HepG2 (cell line): ENCODE measurements around the gene MOV10L1. TPM values are rescaled to one million over a fixed set of nuclear protein-coding genes. Genes with fewer than 3 reads are reported as not detected.

Experiments used
- ATAC-seq: fragments of 200-7000 bp; cut with Tn5 transposase; 3 replicates; pipeline ENCODE4 v1.9.1; 2020; ENCODE audit warnings: mild to moderate bottlenecking, moderate library complexity
- BruUV-seq: library from RNA; stranded (reverse); fragments of 400-500 nt; replicated peaks from 2 replicates; lab custom pipeline; 2021; lab: Mats Ljungman, UMichigan
- CTCF ChIA-PET: fragments of 300-600 bp; formaldehyde crosslinking; extraction: SDS; loops from one replicate; lab custom pipeline; 2021; ENCODE audit warnings: low total read pairs, inconsistent platforms, low intra/inter-chr PET ratio; lab: Yijun Ruan, JAX
- POLR2A ChIA-PET: fragments of 350-600 bp; sonication (Branson Sonifier 250); formaldehyde crosslinking; loops from one replicate; lab custom pipeline; 2020; ENCODE audit warnings: antibody characterized with exemption, inconsistent platforms; lab: Yijun Ruan, JAX
- DNase-seq: peaks from one replicate; pipeline ENCODE4 v3.0.0-alpha.2; 2015; ENCODE audit warnings: low spot score
- FAIRE-seq: peaks from 3 replicates; lab custom pipeline; 2011; peaks lifted over from hg19 to GRCh38; lab: Jason Lieb, UNC
- H2AFZ ChIP-seq: one replicate; pipeline ENCODE4 v1.6.1; 2011; ENCODE audit warnings: low read length, inconsistent platforms
- H3K27ac ChIP-seq: fragments of 300-600 bp; 3 replicates; pipeline ENCODE4 v1.8.0; 2011; ENCODE audit warnings: mixed run types, mild to moderate bottlenecking, mixed read lengths, low read length, inconsistent platforms; ENCODE audit not compliant: insufficient read depth; ENCODE audit errors: extremely low read length
- H3K27me3 ChIP-seq, 2 experiments: fragments of 200-600 bp in 1 of 2; 2 replicates in 1 of 2; 3 replicates in 1 of 2; pipeline versions ENCODE4 v1.6.0 to v1.8.0; 2011; ENCODE audit warnings: low read length in 2 of 2, mild to moderate bottlenecking in 2 of 2, moderate library complexity in 2 of 2, inconsistent platforms in 1 of 2; ENCODE audit not compliant: insufficient read depth in 2 of 2, control insufficient read depth in 1 of 2
- H3K36me3 ChIP-seq, 2 experiments: fragments of 200-600 bp in 1 of 2; replicated peaks in 1 of 2; 2 replicates in 1 of 2; 3 replicates in 1 of 2; pipeline versions ENCODE4 v1.5.1 to v1.8.0; 2011; ENCODE audit warnings: low read length in 2 of 2, inconsistent platforms in 1 of 2; ENCODE audit not compliant: insufficient read depth in 2 of 2, control insufficient read depth in 1 of 2
- H3K4me1 ChIP-seq: 2 replicates; pipeline ENCODE4 v1.5.1; 2012; ENCODE audit warnings: low read length, inconsistent platforms; ENCODE audit not compliant: insufficient read depth
- H3K4me2 ChIP-seq: 2 replicates; pipeline ENCODE4 v1.6.0; 2011; ENCODE audit warnings: low read depth, low read length, inconsistent platforms
- H3K4me3 ChIP-seq, 3 experiments: fragments of 200-600 bp in 1 of 3; sonication (generic), shearing (Covaris generic) in 1 of 3; replicated peaks in 1 of 3; 2 replicates each; pipeline ENCODE4 v1.5.1; 2011 to 2016; ENCODE audit warnings: low read length in 3 of 3, inconsistent platforms in 2 of 3, low read depth in 2 of 3, mild to moderate bottlenecking in 2 of 3, control low read depth in 1 of 3, mixed read lengths in 1 of 3; ENCODE audit not compliant: insufficient read depth in 1 of 3
- H3K79me2 ChIP-seq: one replicate; pipeline ENCODE4 v1.6.1; 2011; ENCODE audit warnings: low read length, inconsistent platforms; ENCODE audit not compliant: insufficient read depth
- H3K9ac ChIP-seq: 2 replicates; pipeline ENCODE4 v1.6.0; 2011; ENCODE audit warnings: mild to moderate bottlenecking, low read depth, low read length, inconsistent platforms; ENCODE audit not compliant: insufficient read depth
- H3K9me3 ChIP-seq: 2 replicates; pipeline ENCODE4 v1.5.1; 2012; ENCODE audit warnings: mild to moderate bottlenecking, low read length
- H4K20me1 ChIP-seq: 2 replicates; pipeline ENCODE4 v1.6.0; 2011; ENCODE audit warnings: inconsistent platforms, mild to moderate bottlenecking, low read length, moderate library complexity; ENCODE audit not compliant: insufficient read depth
- CEBPG ChIP-seq: IDR thresholded peaks from 2 replicates; pipeline ENCODE4 v1.6.1; 2016
- MTF2 ChIP-seq: sonication (generic); formaldehyde crosslinking; IDR thresholded peaks from 2 replicates; pipeline ENCODE4 v1.5.0; 2020; ENCODE audit warnings: missing genetic modification reagents, borderline replicate concordance
- SALL1 ChIP-seq: sonication (generic); formaldehyde crosslinking; IDR thresholded peaks from 2 replicates; pipeline ENCODE4 v1.8.0; 2022; ENCODE audit warnings: mild to moderate bottlenecking, missing genetic modification reagents
- SAP130 ChIP-seq: IDR thresholded peaks from 2 replicates; pipeline ENCODE4 v1.6.1; 2016; ENCODE audit warnings: low read depth
- SP5 ChIP-seq: IDR thresholded peaks from 2 replicates; pipeline ENCODE4 v1.6.1; 2016; ENCODE audit warnings: low read depth, borderline replicate concordance
- TBL1XR1 ChIP-seq: fragments of 150-350 bp; IDR thresholded peaks from 2 replicates; pipeline ENCODE4 v1.6.1; 2014; ENCODE audit warnings: borderline replicate concordance, low read length; ENCODE audit not compliant: partially characterized antibody
- ZBTB38 ChIP-seq: sonication (generic); formaldehyde crosslinking; IDR thresholded peaks from 2 replicates; pipeline ENCODE4 v1.5.1; 2020; ENCODE audit warnings: mild to moderate bottlenecking, missing genetic modification reagents
- ZC3H4 ChIP-seq: sonication (generic); formaldehyde crosslinking; IDR thresholded peaks from 2 replicates; pipeline ENCODE4 v1.4.0; 2020; ENCODE audit warnings: missing genetic modification reagents, borderline replicate concordance
- ZNF10 ChIP-seq: sonication (generic); formaldehyde crosslinking; IDR thresholded peaks from 2 replicates; pipeline ENCODE4 v1.4.0; 2020; ENCODE audit warnings: mild to moderate bottlenecking, low read depth, missing genetic modification reagents, borderline replicate concordance
- ZNF180 ChIP-seq: sonication (generic); formaldehyde crosslinking; IDR thresholded peaks from 2 replicates; pipeline ENCODE4 v1.4.0; 2020; ENCODE audit warnings: low read depth, missing genetic modification reagents, borderline replicate concordance
- ZNF292 ChIP-seq: sonication (generic); formaldehyde crosslinking; IDR thresholded peaks from 2 replicates; pipeline ENCODE4 v1.8.1; 2022; ENCODE audit warnings: mild to moderate bottlenecking, low read depth, missing genetic modification reagents, borderline replicate concordance
- ZNF446 ChIP-seq: sonication (generic); formaldehyde crosslinking; IDR thresholded peaks from 2 replicates; pipeline ENCODE4 v1.5.0; 2020; ENCODE audit warnings: mild to moderate bottlenecking, missing genetic modification reagents
- ZNF644 ChIP-seq: IDR thresholded peaks from 2 replicates; pipeline ENCODE4 v1.6.1; 2016; ENCODE audit warnings: low read depth
- WGBS: methylation state at CpG from one replicate; pipeline ENCODE4 v1.1.6; 2017; ENCODE audit warnings: low lambda C conversion rate; 5-methylcytosine and 5-hydroxymethylcytosine counted together
- in situ Hi-C: cut with HindIII; loops from 2 replicates; pipeline ENCODE4 v1.10.0; 2017; ENCODE audit warnings: low pct_unique_long_range_greater_than_20kb; ENCODE audit not compliant: extremely low pct_ligation_motif_present
- intact Hi-C: fragments of 100-400 bp; cut with micrococcal nuclease; formaldehyde crosslinking; loops from one replicate; pipeline ENCODE4 v1.10.0; 2022; ENCODE audit not compliant: unreplicated experiment
- polyA plus RNA-seq, 8 experiments: library from polyadenylated mRNA; depleted of rRNA in 3 of 8; stranded (reverse) in 7 of 8; unstranded in 1 of 8; fragments of >200 nt; fragmentation: Illumina TruSeq in 4 of 8; extraction: Trizol in 4 of 8; gene quantifications; 2 replicates each; pipeline versions ENCODE4 v1.2.1 to v1.2.3, GENCODE V29; 2011 to 2016; ENCODE audit warnings: low read depth in 4 of 8, missing spikeins in 1 of 8, mixed read lengths in 1 of 8; ENCODE audit not compliant: insufficient read depth in 1 of 8
- total RNA-seq, 5 experiments: library from RNA; depleted of rRNA; stranded (reverse); fragments of >200 nt; fragmentation: Illumina TruSeq; extraction: Trizol; gene quantifications; 2 replicates each; pipeline ENCODE4 v1.2.3, GENCODE V29; 2016; ENCODE audit warnings: low read depth in 1 of 5
- TF ChIP-seq, protein P1 (sequence below): sonication (generic); formaldehyde crosslinking; IDR thresholded peaks from 2 replicates; pipeline ENCODE4 v1.5.0; 2020; ENCODE audit warnings: mild to moderate bottlenecking, missing genetic modification reagents, borderline replicate concordance
- TF ChIP-seq, protein P2 (sequence below): sonication (generic); formaldehyde crosslinking; IDR thresholded peaks from 2 replicates; pipeline ENCODE4 v1.4.0; 2020; ENCODE audit warnings: mild to moderate bottlenecking, missing genetic modification reagents
- TF ChIP-seq, protein P3 (sequence below): sonication (generic); formaldehyde crosslinking; IDR thresholded peaks from 2 replicates; pipeline ENCODE4 v1.4.0; 2020; ENCODE audit warnings: mild to moderate bottlenecking, missing genetic modification reagents

The MOV10L1 gene
- total and polyA plus RNA-seq, 2 of the 13 experiments (the other 11 are each of a cell fraction or from before 2014, with no cell fraction given): 0.11 to 0.12 TPM

DNA sequence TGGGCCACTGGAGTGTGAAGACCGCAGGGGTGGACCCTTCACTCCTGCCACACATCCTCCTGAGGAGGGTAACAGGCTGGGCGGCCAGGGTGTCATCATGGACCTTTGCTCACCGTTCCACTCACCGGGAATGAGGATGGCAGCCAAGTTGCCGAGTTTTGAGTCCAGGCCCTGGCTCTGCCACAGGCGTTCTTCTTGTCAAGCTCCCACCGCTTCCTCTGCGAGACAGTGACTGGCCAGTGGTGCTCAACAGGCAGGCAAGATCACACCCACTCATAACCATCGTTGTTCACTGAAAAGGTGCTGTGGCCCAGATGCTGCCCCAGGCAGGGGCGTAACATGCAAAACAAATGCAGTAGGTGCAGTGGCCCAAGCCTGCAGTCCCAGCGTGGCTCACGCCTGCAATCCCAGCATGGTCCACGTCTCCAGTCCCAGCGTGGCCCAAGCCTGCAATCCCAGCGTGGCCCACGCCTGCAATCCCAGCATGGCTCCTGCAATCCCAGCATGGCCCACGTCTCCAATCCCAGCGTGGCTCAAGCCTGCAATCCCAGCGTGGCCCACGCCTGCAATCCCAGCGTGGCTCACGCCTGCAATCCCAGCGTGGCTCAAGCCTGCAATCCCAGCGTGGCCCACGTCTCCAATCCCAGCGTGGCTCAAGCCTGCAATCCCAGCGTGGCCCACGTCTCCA is 75.8 kb downstream of the MOV10L1 start (continued):
- TF ChIP-seq ZC3H4 (CRISPR knock-in tag) (no peak), ZNF644 (no peak), SAP130 (CRISPR knock-in tag) (no peak), SP5 (CRISPR knock-in tag) (no peak), ZBTB38 (CRISPR knock-in tag) (no peak), ZNF446 (CRISPR knock-in tag) (no peak), ZNF292 (CRISPR knock-in tag) (no peak)
- TF ChIP-seq, protein P1, sequence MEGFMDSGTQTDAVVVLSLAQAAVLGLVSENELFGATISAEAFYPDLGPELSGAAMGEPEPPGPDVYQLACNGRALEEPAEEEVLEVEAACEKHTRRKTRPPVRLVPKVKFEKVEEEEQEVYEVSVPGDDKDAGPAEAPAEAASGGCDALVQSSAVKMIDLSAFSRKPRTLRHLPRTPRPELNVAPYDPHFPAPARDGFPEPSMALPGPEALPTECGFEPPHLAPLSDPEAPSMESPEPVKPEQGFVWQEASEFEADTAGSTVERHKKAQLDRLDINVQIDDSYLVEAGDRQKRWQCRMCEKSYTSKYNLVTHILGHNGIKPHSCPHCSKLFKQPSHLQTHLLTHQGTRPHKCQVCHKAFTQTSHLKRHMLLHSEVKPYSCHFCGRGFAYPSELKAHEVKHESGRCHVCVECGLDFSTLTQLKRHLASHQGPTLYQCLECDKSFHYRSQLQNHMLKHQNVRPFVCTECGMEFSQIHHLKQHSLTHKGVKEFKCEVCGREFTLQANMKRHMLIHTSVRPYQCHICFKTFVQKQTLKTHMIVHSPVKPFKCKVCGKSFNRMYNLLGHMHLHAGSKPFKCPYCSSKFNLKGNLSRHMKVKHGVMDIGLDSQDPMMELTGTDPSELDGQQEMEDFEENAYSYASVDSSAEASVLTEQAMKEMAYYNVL (CRISPR knock-in tag): no peak

DNA sequence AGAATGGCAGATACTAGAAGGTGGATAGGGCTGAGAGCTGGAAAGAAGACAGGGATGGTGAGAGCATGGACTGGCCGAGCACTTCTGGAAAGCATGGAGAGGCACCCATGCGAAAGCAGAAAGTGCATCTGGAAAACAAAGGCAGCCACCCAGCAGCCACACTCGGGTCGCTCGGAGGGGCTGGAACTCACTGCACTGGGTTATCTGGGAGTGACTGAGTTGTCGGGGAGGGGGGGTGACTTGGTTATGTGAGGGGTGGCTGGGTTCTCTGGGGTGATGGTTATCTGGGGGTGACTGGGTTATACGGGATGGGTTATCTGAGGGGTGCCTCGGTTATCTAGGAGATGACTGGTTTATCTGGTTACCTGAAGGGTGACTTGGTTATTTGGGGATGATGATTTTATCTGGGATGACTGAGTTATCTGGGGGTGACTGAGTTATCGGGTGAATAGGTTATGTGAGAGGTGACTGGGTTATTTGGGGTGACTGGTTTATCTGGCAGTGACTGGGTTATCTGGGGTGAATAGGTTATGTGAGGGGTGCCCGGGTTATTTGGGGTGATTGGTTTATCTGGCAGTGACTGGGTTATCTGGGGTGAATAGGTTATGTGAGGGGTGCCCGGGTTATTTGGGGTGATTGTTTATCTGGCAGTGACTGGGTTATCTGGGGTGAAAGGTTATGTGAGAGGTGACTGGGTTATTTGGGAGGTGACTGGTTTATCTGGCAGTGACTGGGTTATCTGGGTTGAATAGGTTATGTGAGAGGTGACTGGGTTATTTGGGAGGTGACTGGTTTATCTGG is 78.1 kb downstream of the MOV10L1 start:
- BruUV-seq: no TSS peak
- 2% methylated on average over 11 of the region's 11 CpGs for WGBS
- Histone ChIP-seq H3K9ac (no peak overlapping the region), H3K4me3 (no peak overlapping the region), H3K4me2 (no peak overlapping the region), H2AFZ (no peak overlapping the region), H3K36me3 (no peaks in the 10 kb centered on the region), H3K9me3 (no peaks in the 10 kb centered on the region), H4K20me1 (no peaks in the 10 kb centered on the region), H3K4me1 (peaks cover 19% of the 10 kb centered on the region), H3K27ac (no peak overlapping the region), H3K79me2 (no peaks in the 10 kb centered on the region), H3K27me3 (peaks cover 0 to 18% of the 10 kb centered on the region in 2 experiments; a peak in 2 of 5 replicates)
- intact Hi-C loops: no loop called here
- FAIRE-seq (no peak), ATAC-seq (no peak), DNase-seq (no peak)
- POLR2A ChIA-PET: no interaction called here
- in situ Hi-C loops: no loop called here
- TF ChIP-seq, protein P2, sequence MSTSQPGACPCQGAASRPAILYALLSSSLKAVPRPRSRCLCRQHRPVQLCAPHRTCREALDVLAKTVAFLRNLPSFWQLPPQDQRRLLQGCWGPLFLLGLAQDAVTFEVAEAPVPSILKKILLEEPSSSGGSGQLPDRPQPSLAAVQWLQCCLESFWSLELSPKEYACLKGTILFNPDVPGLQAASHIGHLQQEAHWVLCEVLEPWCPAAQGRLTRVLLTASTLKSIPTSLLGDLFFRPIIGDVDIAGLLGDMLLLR (CRISPR knock-in tag): no peak
- TF ChIP-seq SALL1 (CRISPR knock-in tag): no peak
- TF ChIP-seq ZNF10 (CRISPR knock-in tag): no peak
- no peak for TF ChIP-seq MTF2 (CRISPR knock-in tag)
- TF ChIP-seq ZBTB38 (CRISPR knock-in tag): no peak
- no peak for TF ChIP-seq TBL1XR1
- TF ChIP-seq ZNF180 (CRISPR knock-in tag): no peak
- TF ChIP-seq, protein P3, sequence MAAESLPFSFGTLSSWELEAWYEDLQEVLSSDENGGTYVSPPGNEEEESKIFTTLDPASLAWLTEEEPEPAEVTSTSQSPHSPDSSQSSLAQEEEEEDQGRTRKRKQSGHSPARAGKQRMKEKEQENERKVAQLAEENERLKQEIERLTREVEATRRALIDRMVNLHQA (CRISPR knock-in tag): no peak
- TF ChIP-seq ZNF446 (CRISPR knock-in tag): no peak
- no peak for TF ChIP-seq CEBPG (CRISPR knock-in tag)
- CTCF ChIA-PET: no interaction called here
